GM13976 (cell line): ENCODE measurements around the gene ATAD3B.
"Not testable (repeated sequence)": the region's sequence is repeated elsewhere in the genome, so short reads cannot be mapped to it uniquely, and the experiment has no call there.

Experiments used
- DNase-seq: peaks from one replicate; pipeline ENCODE4 v3.0.0; 2012; ENCODE audit warnings: low spot score
- CTCF ChIP-seq: IDR thresholded peaks from 2 replicates; pipeline ENCODE4 v1.5.1; 2012; ENCODE audit warnings: borderline replicate concordance, mild to moderate bottlenecking; ENCODE audit not compliant: insufficient read depth; ENCODE audit errors: extremely low read depth, missing control alignments, control extremely low read depth
- in situ Hi-C: fragments of 300-500 bp; cut with MboI; formaldehyde crosslinking; loops from one replicate; pipeline ENCODE4 v1.12.0; 2022; ENCODE audit warnings: low sequenced_read_pairs, mixed read lengths, inconsistent platforms; ENCODE audit not compliant: unreplicated experiment

ATAD3B gene

DNA sequence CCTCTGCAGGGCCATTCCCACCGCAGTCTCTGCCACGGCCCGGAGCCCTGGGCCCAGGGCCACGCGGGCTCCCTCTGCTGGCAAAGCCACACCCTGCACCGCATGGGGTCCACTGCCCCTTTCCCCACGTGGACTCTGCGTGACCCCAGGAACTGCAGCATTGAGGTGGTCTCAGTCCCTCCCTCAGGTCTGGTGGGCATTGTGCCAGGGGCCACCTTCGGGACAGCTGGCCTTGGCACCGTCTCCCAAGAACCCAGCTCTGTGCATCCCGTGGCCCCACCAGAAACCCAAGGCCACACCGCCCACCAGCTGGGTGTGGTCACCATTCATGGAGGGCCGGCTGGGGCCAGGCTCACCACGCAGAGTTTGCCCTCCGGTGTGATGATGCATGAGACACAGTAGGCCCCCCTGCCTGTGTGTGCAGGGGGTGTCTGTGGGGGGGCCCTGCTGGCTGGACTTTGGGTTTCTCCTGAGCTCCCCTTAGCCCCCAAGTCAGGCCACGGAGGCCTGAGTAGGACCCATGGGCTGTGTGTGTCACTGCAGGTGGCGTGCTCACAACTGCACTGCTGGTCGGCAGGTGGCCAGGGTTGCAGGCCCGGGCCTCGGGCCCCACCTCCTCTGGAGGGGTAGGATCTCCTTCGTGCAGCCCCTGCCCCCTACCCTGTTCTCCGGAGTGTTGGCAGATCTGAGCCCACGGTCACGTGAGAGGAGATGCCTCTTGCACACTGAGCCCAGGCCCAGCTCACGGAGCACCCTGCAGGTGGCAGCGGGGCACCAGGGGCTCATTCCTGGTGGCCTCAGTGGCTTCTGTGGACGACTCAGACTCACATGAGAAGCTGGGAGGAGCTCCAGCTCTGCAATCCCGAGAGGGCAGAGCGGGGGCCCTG lies 30.3 kb upstream of the ATAD3B start:
- in situ Hi-C loops = no loop called here
- peak; percentile 81 for TF ChIP-seq CTCF
- DNase-seq = peak; percentile 93

GRCh38 chr1:1442069-1442770 lies 29.3 kb upstream of the ATAD3B start:
- no peak for TF ChIP-seq CTCF

DNA sequence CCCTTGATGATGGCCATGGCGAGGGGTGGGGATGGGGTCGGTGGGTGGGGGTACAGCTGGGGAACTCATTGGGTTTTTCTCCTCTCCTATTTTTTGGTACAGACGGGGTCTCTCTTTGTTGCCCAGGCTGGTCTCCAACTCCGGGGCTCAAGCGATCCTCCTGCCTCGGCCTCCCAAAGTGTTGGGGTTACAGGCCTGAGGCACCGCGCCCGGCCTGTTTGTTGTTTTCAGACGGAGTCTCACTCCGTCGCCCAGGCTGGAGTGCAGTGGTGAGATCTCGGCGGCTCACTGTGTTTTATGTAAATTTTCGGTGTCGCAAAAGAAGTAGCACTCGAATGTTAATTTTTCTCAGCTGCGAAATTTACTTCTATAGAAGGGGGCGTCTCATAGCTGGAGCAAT lies 24.9 kb upstream of the ATAD3B start:
- in situ Hi-C loops = not testable (repeated sequence)

More at GRCh38 chr1:1442069-1442770, 29.3 kb upstream of the ATAD3B start:
- in situ Hi-C loops = no loop called here
- DNase-seq = no peak

GRCh38 chr1:1449099-1449739 lies 22.3 kb upstream of the ATAD3B start, which contains the start of gene ATAD3C:
Gene ATAD3C (plus strand): TSS chr1:1449689. CDS start chr1:1450684, 995 bp downstream.
- no peak for DNase-seq
- in situ Hi-C loops = no loop called here
- TF ChIP-seq CTCF = no peak

More for the DNA sequence above, 24.9 kb upstream of the ATAD3B start:
- not testable (repeated sequence) for DNase-seq

DNA sequence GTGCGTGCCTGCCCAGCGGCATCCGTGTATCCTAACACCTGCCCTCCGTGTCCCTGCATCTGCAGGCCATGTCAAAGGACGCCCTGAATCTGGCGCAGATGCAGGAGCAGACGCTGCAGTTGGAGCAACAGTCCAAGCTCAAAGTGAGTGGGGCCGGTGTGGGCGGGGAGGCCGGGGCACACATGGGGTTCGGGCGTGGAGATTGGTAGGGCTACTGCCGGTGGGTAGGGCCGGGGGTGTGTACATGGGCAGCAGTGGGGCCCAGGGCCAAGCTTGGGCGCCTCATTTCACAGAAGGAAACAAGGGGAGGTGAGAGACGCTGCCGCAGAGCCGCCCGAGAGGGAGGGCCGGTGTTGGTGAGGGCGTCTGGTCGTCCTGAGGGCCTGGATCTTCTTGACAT lies 20.9 kb upstream of the ATAD3B start:
- in situ Hi-C loops, DNase-seq: not testable (repeated sequence)

GRCh38 chr1:1451696-1452364 lies 19.7 kb upstream of the ATAD3B start:
- DNase-seq = peak; percentile 26

GRCh38 chr1:1452365-1452739 lies 19.2 kb upstream of the ATAD3B start:
- in situ Hi-C loops, DNase-seq: not testable (repeated sequence)

More at GRCh38 chr1:1451696-1452364, 19.7 kb upstream of the ATAD3B start:
- TF ChIP-seq CTCF = no peak
- in situ Hi-C loops = no loop called here

DNA sequence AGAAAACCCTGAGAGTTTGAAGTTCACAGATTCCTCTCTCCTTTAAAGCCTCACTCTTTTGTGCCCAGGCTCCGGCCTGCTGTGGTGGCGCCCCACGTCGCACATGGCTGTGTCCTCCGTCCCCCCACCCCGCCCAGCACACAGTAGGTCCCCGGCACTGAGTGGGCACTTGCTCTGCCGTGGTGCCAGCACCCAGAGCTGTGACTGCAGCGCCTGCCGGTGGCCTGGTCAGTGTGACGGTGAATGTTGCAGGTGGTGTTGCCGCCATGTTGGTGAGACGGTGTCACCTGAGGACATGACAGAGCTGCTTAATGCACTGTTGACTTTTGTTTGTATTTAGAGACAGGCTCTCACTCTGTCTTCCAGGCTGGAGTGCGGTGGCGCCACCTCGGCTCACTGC lies 18.7 kb upstream of the ATAD3B start:
- DNase-seq = no peak
- TF ChIP-seq CTCF = no peak
- in situ Hi-C loops = no loop called here

GRCh38 chr1:1454286-1455056 lies 17.1 kb upstream of the ATAD3B start:
- in situ Hi-C loops = not testable (repeated sequence)

More at GRCh38 chr1:1454286-1455056, 17.1 kb upstream of the ATAD3B start:
- DNase-seq = not testable (repeated sequence)
